Nephron (organoid): Measurements from ENCODE around the gene ITGB1.

ENCODE experiments used
- H3K27ac Mint-ChIP-seq, 3 experiments: 2 replicates each; pipeline ENCODE4 v1.8.0; 2020; ENCODE audit warnings: mixed read lengths in 3 of 3, mild to moderate bottlenecking in 2 of 3, moderate library complexity in 1 of 3
- H3K27me3 Mint-ChIP-seq: 2 replicates; pipeline ENCODE4 v1.8.0; 2021; ENCODE audit warnings: low read depth, mild to moderate bottlenecking, moderate library complexity, mixed read lengths
- H3K36me3 Mint-ChIP-seq: 2 replicates; pipeline ENCODE4 v1.8.0; 2020; ENCODE audit warnings: low read depth, mixed read lengths
- H3K4me1 Mint-ChIP-seq: 2 replicates; pipeline ENCODE4 v1.8.0; 2020; ENCODE audit warnings: mixed read lengths
- H3K4me3 Mint-ChIP-seq, 3 experiments: 2 replicates each; pipeline ENCODE4 v1.8.0; 2020; ENCODE audit warnings: mild to moderate bottlenecking in 3 of 3, mixed read lengths in 3 of 3, moderate library complexity in 2 of 3
- H3K9me3 Mint-ChIP-seq: 2 replicates; pipeline ENCODE4 v1.8.0; 2020; ENCODE audit warnings: mixed read lengths
- TF ChIP-seq, protein P1 (sequence below), 3 experiments: fragments of 200-600 bp; sonication (generic); IDR thresholded peaks; one replicate each; pipeline ENCODE4 v1.5.0; 2021; ENCODE audit warnings: antibody characterized with exemption in 3 of 3; ENCODE audit not compliant: unreplicated experiment in 3 of 3

Gene ITGB1

DNA sequence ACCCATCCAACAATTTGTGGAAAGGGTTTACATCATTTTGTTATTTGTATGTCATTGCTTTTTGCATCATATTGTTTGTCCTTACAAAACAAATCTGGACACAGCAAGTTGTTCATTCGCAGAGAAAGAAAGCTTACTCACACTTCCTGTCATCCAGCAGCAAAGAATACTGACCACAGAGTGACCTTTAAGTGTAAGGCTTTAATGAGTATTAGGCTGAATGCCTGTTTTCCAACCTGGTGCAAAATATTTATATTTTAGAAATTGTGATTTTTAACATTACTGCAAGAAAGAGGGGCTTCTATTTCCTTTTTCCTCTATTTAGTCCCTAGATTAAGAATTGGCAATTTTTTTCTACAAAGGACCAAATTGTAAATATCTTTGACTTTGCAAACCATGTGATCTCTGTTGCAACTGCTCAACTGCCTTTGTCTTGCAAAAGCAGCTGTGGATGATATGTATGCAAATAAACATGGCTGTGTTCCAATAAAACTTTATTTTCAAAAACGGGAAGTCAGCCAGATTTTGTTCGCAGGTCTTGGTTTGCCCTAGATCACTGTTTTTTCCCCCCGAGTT, 27.8 kb upstream of the ITGB1 start:
- Mint-ChIP-seq H3K27ac (no peak overlapping the region), H3K4me3 (no peak overlapping the region), H3K27me3 (peaks cover 3% of the 10 kb centered on the region), H3K4me1 (peaks cover 11% of the 10 kb centered on the region), H3K36me3 (no peaks in the 10 kb centered on the region), H3K9me3 (peaks cover 4% of the 10 kb centered on the region)
- TF ChIP-seq, protein P1, sequence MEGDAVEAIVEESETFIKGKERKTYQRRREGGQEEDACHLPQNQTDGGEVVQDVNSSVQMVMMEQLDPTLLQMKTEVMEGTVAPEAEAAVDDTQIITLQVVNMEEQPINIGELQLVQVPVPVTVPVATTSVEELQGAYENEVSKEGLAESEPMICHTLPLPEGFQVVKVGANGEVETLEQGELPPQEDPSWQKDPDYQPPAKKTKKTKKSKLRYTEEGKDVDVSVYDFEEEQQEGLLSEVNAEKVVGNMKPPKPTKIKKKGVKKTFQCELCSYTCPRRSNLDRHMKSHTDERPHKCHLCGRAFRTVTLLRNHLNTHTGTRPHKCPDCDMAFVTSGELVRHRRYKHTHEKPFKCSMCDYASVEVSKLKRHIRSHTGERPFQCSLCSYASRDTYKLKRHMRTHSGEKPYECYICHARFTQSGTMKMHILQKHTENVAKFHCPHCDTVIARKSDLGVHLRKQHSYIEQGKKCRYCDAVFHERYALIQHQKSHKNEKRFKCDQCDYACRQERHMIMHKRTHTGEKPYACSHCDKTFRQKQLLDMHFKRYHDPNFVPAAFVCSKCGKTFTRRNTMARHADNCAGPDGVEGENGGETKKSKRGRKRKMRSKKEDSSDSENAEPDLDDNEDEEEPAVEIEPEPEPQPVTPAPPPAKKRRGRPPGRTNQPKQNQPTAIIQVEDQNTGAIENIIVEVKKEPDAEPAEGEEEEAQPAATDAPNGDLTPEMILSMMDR (IDR thresholded peaks at IDR 0.05; ENCODE audit: unreplicated experiment in 3 of 3) = no peak

DNA sequence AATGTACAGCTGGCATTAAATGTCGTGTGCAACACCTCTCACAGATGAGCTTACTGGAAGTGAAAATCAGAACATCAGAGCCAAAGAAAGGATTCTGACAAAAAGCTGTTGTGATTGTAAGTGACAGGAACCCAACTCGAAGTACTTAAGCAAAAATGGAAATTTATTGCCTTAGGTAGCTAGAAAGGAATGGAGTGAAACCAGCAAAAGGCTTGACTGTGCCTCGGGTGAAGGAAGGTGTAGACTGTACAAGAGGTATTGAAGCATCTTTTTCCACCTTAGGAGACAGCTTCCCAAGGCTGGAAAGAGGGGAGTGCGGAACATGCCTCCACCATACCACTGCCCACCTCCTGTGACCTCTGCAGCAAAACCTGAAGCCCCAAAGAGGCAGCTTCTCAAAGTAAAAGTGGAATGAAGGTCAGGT, 27.3 kb upstream of the ITGB1 start:
- Mint-ChIP-seq H3K9me3 (peaks cover 2% of the 10 kb centered on the region), H3K4me3 (no peak overlapping the region), H3K27ac (no peak overlapping the region), H3K27me3 (peaks cover 3% of the 10 kb centered on the region), H3K36me3 (no peaks in the 10 kb centered on the region), H3K4me1 (peaks cover 17% of the 10 kb centered on the region)
- TF ChIP-seq, protein P1 (IDR thresholded peaks at IDR 0.05; ENCODE audit: unreplicated experiment in 3 of 3) = no peak

DNA sequence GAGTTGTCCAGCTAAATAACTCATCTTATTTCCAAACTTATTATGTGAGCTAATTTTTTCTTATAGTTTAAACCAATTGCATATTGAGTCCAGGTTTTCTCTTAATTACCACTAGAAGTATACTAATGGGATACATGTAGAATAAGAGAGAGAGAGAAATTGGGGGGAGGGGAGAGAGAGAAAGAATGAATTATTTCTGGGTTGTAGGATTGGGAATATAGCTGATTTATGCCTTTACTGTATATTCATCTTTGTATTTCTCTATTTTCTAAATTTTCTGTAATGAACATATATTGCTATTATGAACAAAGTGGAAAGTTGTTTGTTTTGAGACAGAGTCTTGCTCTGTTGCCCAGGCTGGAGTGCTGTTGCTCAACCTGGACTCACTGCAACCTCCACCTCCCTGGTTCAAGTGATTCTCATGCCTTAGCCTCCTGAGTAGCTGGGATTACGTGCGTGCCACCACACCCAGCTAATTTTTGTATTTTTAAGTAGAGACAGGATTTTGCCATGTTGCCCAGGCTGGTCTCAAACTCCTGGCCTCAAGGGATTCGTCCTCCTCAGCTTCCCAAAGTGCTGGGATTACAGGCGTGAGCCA, 26.1 kb upstream of the ITGB1 start:
- TF ChIP-seq, protein P1 (IDR thresholded peaks at IDR 0.05; ENCODE audit: unreplicated experiment in 3 of 3) = no peak

DNA sequence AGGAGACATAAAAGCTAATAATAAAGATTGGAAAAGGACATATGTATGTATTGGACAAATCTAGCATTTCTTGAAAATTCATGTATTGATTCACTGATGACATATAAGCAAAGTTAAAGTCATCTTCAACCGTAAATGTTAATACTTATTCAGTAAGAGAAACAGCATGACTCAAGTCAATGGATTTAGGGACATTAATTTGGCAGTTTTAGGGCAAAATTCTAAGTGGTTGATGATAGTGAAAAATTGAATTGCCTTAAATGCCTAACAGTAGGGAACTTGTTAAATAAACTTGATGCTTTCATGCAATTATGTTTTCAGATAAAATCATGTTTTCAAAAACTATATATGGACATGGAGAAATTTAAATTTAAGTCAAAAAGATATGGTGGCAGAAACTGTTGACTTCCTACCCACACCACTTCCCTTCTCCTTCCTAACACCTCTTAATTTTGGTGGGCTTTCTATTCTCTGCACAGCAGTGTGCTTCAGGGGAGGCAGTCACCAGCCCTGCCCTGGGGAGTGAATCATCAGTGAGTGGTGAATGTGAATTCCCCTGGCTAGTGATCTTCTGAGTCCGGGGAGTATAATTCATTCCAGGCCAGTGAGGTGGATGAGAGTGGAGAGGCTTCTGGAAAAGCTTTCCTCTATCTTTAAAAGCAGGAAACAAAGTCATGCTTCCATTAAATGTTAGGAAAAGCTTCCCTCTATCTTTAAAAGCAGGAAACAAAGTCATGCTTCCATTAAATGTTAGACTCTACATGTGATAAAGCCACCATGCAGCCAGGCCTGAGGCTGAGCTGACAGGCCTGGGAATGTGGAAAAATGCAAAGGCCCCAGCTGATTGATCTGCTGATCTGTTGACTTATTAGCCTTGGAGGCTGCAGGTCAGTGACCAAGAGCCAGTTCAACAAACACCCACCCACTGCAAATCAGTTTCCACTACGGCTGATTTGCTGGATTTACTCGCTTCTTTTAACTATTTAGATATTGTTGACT, 25.2 kb upstream of the ITGB1 start:
- peaks cover 3% of the 10 kb centered on the region for H3K27me3 Mint-ChIP-seq
- H3K36me3 Mint-ChIP-seq = no peaks in the 10 kb centered on the region
- peaks cover 19% of the 10 kb centered on the region for H3K4me1 Mint-ChIP-seq
- peak overlapping the region; percentile 35 to 96 (median 87) for H3K27ac Mint-ChIP-seq
- no peak overlapping the region for H3K4me3 Mint-ChIP-seq
- no peaks in the 10 kb centered on the region for H3K9me3 Mint-ChIP-seq
- TF ChIP-seq, protein P1 (IDR thresholded peaks at IDR 0.05; ENCODE audit: unreplicated experiment in 3 of 3) = no peak

More for the DNA sequence above, 26.1 kb upstream of the ITGB1 start:
- H3K4me3 Mint-ChIP-seq = no peak overlapping the region
- peaks cover 3% of the 10 kb centered on the region for H3K27me3 Mint-ChIP-seq
- H3K27ac Mint-ChIP-seq = no peak overlapping the region
- H3K36me3 Mint-ChIP-seq = no peaks in the 10 kb centered on the region
- H3K9me3 Mint-ChIP-seq = no peaks in the 10 kb centered on the region
- peaks cover 19% of the 10 kb centered on the region for H3K4me1 Mint-ChIP-seq

DNA sequence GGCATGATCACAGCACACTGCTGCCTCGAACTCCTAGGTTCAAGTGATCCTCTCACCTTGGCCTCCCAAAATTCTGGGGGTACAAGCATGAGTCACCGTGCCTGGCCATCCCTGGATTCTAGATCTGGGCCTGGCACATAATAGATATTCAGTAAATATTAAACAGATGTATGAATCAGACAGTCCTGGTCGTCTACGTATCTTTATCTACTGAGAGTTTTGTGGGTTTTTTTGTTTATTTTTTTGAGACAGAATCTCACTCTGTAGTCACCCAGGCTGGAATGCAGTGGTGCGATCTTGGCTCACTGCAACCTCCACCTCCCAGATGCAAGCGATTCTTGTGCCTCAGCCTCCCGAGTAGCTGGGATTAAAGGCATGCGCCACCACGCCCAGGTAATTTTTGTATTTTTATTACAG, 24.3 kb upstream of the ITGB1 start:
- H3K27me3 Mint-ChIP-seq = peaks cover 3% of the 10 kb centered on the region
- TF ChIP-seq, protein P1 (IDR thresholded peaks at IDR 0.05; ENCODE audit: unreplicated experiment in 3 of 3) = no peak
- H3K36me3 Mint-ChIP-seq = no peaks in the 10 kb centered on the region
- peak overlapping the region; percentile 87 to 96 (median 92) for H3K27ac Mint-ChIP-seq
- no peak overlapping the region for H3K4me3 Mint-ChIP-seq
- H3K9me3 Mint-ChIP-seq = no peaks in the 10 kb centered on the region
- H3K4me1 Mint-ChIP-seq = peaks cover 19% of the 10 kb centered on the region
